OCI-LY1 (cell line): ENCODE results near the gene AP3D1.

ENCODE experiments used
- H2AFZ ChIP-seq: fragments of 200-600 bp; sonication (generic), shearing (Covaris generic); 2 replicates; pipeline ENCODE4 v1.6.0; 2014; ENCODE audit warnings: antibody characterized with exemption, mild to moderate bottlenecking, low read length
- H3F3A ChIP-seq: fragments of 200-600 bp; sonication (generic), shearing (Covaris generic); 2 replicates; pipeline ENCODE4 v1.6.0; 2014; ENCODE audit warnings: mild to moderate bottlenecking, antibody characterized with exemption, low read length, moderate library complexity; ENCODE audit not compliant: insufficient read depth
- H3K27ac ChIP-seq: fragments of 200-600 bp; sonication (generic); 2 replicates; pipeline ENCODE4 v1.5.1; 2014; ENCODE audit warnings: low read length, mixed run types, mild to moderate bottlenecking, low read depth; ENCODE audit not compliant: poor library complexity, severe bottlenecking
- H3K27me3 ChIP-seq: fragments of 200-600 bp; sonication (generic); 2 replicates; pipeline ENCODE4 v1.6.0; 2014; ENCODE audit warnings: antibody characterized with exemption, mild to moderate bottlenecking, low read length, moderate library complexity; ENCODE audit not compliant: insufficient read depth
- H3K36me3 ChIP-seq: fragments of 200-600 bp; sonication (generic); 2 replicates; pipeline ENCODE4 v1.6.1; 2014; ENCODE audit warnings: mild to moderate bottlenecking, antibody characterized with exemption, low read length, moderate library complexity, mixed read lengths; ENCODE audit not compliant: insufficient read depth
- H3K4me1 ChIP-seq: fragments of 200-600 bp; sonication (generic); 2 replicates; pipeline ENCODE4 v1.5.1; 2014; ENCODE audit warnings: mild to moderate bottlenecking, low read length, moderate library complexity; ENCODE audit not compliant: insufficient read depth, severe bottlenecking
- H3K4me2 ChIP-seq: fragments of 200-600 bp; sonication (generic), shearing (Covaris generic); 2 replicates; pipeline ENCODE4 v1.6.1; 2014; ENCODE audit warnings: low read length
- H3K4me3 ChIP-seq: fragments of 200-600 bp; sonication (generic); 2 replicates; pipeline ENCODE4 v1.5.1; 2014; ENCODE audit warnings: low read length, low read depth, mild to moderate bottlenecking, mixed read lengths; ENCODE audit not compliant: poor library complexity, severe bottlenecking
- H3K79me2 ChIP-seq: fragments of 200-600 bp; shearing (Covaris generic); 2 replicates; pipeline ENCODE4 v1.6.1; 2016; ENCODE audit warnings: mixed run types, low read length, mixed read lengths; ENCODE audit not compliant: insufficient read depth
- H3K9ac ChIP-seq: fragments of 200-600 bp; sonication (generic), shearing (Covaris generic); 2 replicates; pipeline ENCODE4 v1.6.1; 2014; ENCODE audit warnings: mild to moderate bottlenecking, low read length, mixed read lengths
- H3K9me2 ChIP-seq: fragments of 200-600 bp; sonication (generic), shearing (Covaris generic); 2 replicates; pipeline ENCODE4 v1.6.1; 2014; ENCODE audit warnings: low read depth, mild to moderate bottlenecking, low read length, mixed read lengths
- H3K9me3 ChIP-seq: fragments of 200-600 bp; shearing (Covaris generic); 2 replicates; pipeline ENCODE4 v1.6.1; 2014; ENCODE audit warnings: low read length, mixed read lengths
- H4K20me1 ChIP-seq: fragments of 200-600 bp; sonication (generic), shearing (Covaris generic); 2 replicates; pipeline ENCODE4 v1.6.0; 2016; ENCODE audit warnings: mild to moderate bottlenecking, low read length; ENCODE audit not compliant: insufficient read depth
- EZH2 ChIP-seq: fragments of 200-600 bp; sonication (generic), shearing (Covaris generic); IDR thresholded peaks from 2 replicates; pipeline ENCODE4 v1.8.0; 2017; ENCODE audit warnings: borderline replicate concordance, mixed run types, mild to moderate bottlenecking, antibody characterized with exemption, low read length, moderate library complexity, mixed read lengths
- TF ChIP-seq, protein P1 (sequence below): fragments of 200-600 bp; sonication (generic), shearing (Covaris generic); IDR thresholded peaks from 2 replicates; pipeline ENCODE4 v1.5.1; 2017; ENCODE audit warnings: mild to moderate bottlenecking, antibody characterized with exemption, low read length, moderate library complexity, mixed read lengths

Gene AP3D1

GRCh38 chr19:2190848-2191455, 39.6 kb upstream of the AP3D1 start:
- TF ChIP-seq, protein P1, sequence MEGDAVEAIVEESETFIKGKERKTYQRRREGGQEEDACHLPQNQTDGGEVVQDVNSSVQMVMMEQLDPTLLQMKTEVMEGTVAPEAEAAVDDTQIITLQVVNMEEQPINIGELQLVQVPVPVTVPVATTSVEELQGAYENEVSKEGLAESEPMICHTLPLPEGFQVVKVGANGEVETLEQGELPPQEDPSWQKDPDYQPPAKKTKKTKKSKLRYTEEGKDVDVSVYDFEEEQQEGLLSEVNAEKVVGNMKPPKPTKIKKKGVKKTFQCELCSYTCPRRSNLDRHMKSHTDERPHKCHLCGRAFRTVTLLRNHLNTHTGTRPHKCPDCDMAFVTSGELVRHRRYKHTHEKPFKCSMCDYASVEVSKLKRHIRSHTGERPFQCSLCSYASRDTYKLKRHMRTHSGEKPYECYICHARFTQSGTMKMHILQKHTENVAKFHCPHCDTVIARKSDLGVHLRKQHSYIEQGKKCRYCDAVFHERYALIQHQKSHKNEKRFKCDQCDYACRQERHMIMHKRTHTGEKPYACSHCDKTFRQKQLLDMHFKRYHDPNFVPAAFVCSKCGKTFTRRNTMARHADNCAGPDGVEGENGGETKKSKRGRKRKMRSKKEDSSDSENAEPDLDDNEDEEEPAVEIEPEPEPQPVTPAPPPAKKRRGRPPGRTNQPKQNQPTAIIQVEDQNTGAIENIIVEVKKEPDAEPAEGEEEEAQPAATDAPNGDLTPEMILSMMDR, result no peak
- TF ChIP-seq EZH2, result no peak
- Histone ChIP-seq H3K79me2 (no peaks in the 10 kb centered on the region), H3K4me2 (no peak overlapping the region), H3K27ac (no peak overlapping the region), H3K4me3 (no peak overlapping the region), H3K27me3 (no peaks in the 10 kb centered on the region), H3K9me2 (no peaks in the 10 kb centered on the region), H2AFZ (no peak overlapping the region), H3K36me3 (peaks cover 20% of the 10 kb centered on the region), H3K9ac (no peak overlapping the region), H4K20me1 (no peaks in the 10 kb centered on the region), H3K4me1 (peaks cover 5% of the 10 kb centered on the region), H3F3A (no peaks in the 10 kb centered on the region), H3K9me3 (no peaks in the 10 kb centered on the region)

GRCh38 chr19:2189880-2190279, 38.5 kb upstream of the AP3D1 start:
- no peaks in the 10 kb centered on the region for H3K79me2 ChIP-seq
- H3K9ac ChIP-seq, result no peak overlapping the region
- H3K36me3 ChIP-seq, result peaks cover 23% of the 10 kb centered on the region; the same call in 1 of the 2 replicates
- no peak overlapping the region for H3K4me3 ChIP-seq
- no peaks in the 10 kb centered on the region for H4K20me1 ChIP-seq
- no peak overlapping the region for H2AFZ ChIP-seq
- peaks cover 5% of the 10 kb centered on the region for H3K4me1 ChIP-seq
- no peak overlapping the region for H3K27ac ChIP-seq
- TF ChIP-seq, protein P1, result no peak
- TF ChIP-seq EZH2, result no peak
- H3K9me3 ChIP-seq, result no peaks in the 10 kb centered on the region
- no peak overlapping the region for H3K4me2 ChIP-seq
- no peaks in the 10 kb centered on the region for H3K27me3 ChIP-seq
- H3K9me2 ChIP-seq, result no peaks in the 10 kb centered on the region
- H3F3A ChIP-seq, result no peaks in the 10 kb centered on the region

- H3K79me2 ChIP-seq, result no peaks in the 10 kb centered on the region
- no peak for TF ChIP-seq EZH2
- TF ChIP-seq, protein P1, result no peak
- H3K4me1 ChIP-seq, result peaks cover 5% of the 10 kb centered on the region
- no peak overlapping the region for H3K27ac ChIP-seq
- no peaks in the 10 kb centered on the region for H3K9me2 ChIP-seq
- H3K4me2 ChIP-seq, result no peak overlapping the region
- H3K4me3 ChIP-seq, result no peak overlapping the region
- peaks cover 23% of the 10 kb centered on the region; the same call in 1 of the 2 replicates for H3K36me3 ChIP-seq
- no peaks in the 10 kb centered on the region for H4K20me1 ChIP-seq
- H3K9me3 ChIP-seq, result no peaks in the 10 kb centered on the region
- H3F3A ChIP-seq, result no peaks in the 10 kb centered on the region
- no peak overlapping the region for H2AFZ ChIP-seq
- no peaks in the 10 kb centered on the region for H3K27me3 ChIP-seq
- no peak overlapping the region for H3K9ac ChIP-seq
Observed at GRCh38 chr19:2188708-2189385, 37.5 kb upstream of the AP3D1 start.
